OCI-LY7 (cell line): ENCODE data around the gene SMIM22.

ENCODE experiments used
- CTCF ChIP-seq: fragments of 200-600 bp; sonication (generic); conservative IDR thresholded peaks from 2 replicates; pipeline ENCODE4 v1.5.1; 2014; ENCODE audit warnings: mild to moderate bottlenecking, antibody characterized with exemption, low read length, moderate library complexity, mixed read lengths
- EZH2phosphoT487 ChIP-seq: fragments of 200-600 bp; sonication (generic); IDR thresholded peaks from 2 replicates; pipeline ENCODE4 v1.6.1; 2018; ENCODE audit warnings: low read depth, borderline replicate concordance, mild to moderate bottlenecking, mixed run types, antibody characterized with exemption, low read length, moderate library complexity, mixed read lengths

GRCh38 chr16:4801962-4802658 lies 6.9 kb downstream of the SMIM22 start, which contains the start of gene ROGDI:
- TF ChIP-seq CTCF (no peak), EZH2phosphoT487 (no peak)
